GM12878 (cell line): Measurements from ENCODE around the gene KAZN. TPM values are rescaled to one million over a fixed set of nuclear protein-coding genes. Genes with fewer than 3 reads are reported as not detected.

Source experiments
- ATAC-seq: fragments of 200-7000 bp; cut with Tn5 transposase; 3 replicates; pipeline ENCODE4 v1.9.1; 2020; ENCODE audit warnings: mild to moderate bottlenecking, moderate library complexity
- BruUV-seq: library from RNA; stranded (reverse); fragments of 400-500 nt; replicated peaks from 2 replicates; lab custom pipeline; 2021; lab: Mats Ljungman, UMichigan
- CTCF ChIA-PET: fragments of 300-600 bp; sonication (Branson Sonifier 250); formaldehyde crosslinking; extraction: SDS; loops from one replicate; lab custom pipeline; 2021; ENCODE audit warnings: inconsistent platforms; lab: Yijun Ruan, JAX
- POLR2A ChIA-PET: fragments of 350-600 bp; formaldehyde crosslinking; extraction: SDS; loops from one replicate; lab custom pipeline; 2021; ENCODE audit warnings: inconsistent platforms; lab: Charles Lee
- RAD21 ChIA-PET: fragments of 300-600 bp; sonication (Branson Sonifier 250); formaldehyde crosslinking; loops from one replicate; lab custom pipeline; 2023; ENCODE audit warnings: antibody characterized with exemption; ENCODE audit not compliant: unreplicated experiment; lab: Charles Lee
- SMC1A ChIA-PET: fragments of 300-600 bp; sonication (Branson Sonifier 250); formaldehyde crosslinking; loops from one replicate; lab custom pipeline; 2023; ENCODE audit not compliant: unreplicated experiment, uncharacterized antibody; lab: Charles Lee
- DNase-seq: peaks from one replicate; pipeline ENCODE4 v3.0.0-alpha.2; 2011; ENCODE audit warnings: low read depth, low spot score
- FAIRE-seq: peaks from 3 replicates; lab custom pipeline; 2011; peaks lifted over from hg19 to GRCh38; lab: Jason Lieb, UNC
- H2AFZ ChIP-seq: 2 replicates; pipeline ENCODE4 v1.6.0; 2011; ENCODE audit warnings: low read depth, low read length, control low read depth; ENCODE audit not compliant: control insufficient read depth
- H3K27ac ChIP-seq: 2 replicates; pipeline ENCODE4 v1.5.1; 2011; ENCODE audit warnings: control low read depth; ENCODE audit not compliant: control insufficient read depth, insufficient read depth
- H3K27me3 ChIP-seq, 2 experiments: replicated peaks in 1 of 2; 2 replicates each; pipeline versions ENCODE4 v1.6.0 to v1.6.1; 2011; ENCODE audit warnings: low read length in 1 of 2; ENCODE audit not compliant: control insufficient read depth in 2 of 2, insufficient read depth in 2 of 2
- H3K36me3 ChIP-seq, 2 experiments: 2 replicates each; pipeline ENCODE4 v1.5.1; 2011; ENCODE audit warnings: low read length in 1 of 2; ENCODE audit not compliant: control insufficient read depth in 2 of 2, insufficient read depth in 2 of 2
- H3K4me1 ChIP-seq: 2 replicates; pipeline ENCODE4 v1.6.1; 2011; ENCODE audit warnings: mild to moderate bottlenecking, low read length, moderate library complexity, mixed read lengths; ENCODE audit not compliant: control insufficient read depth, insufficient read depth
- H3K4me2 ChIP-seq: 2 replicates; pipeline ENCODE4 v1.6.0; 2011; ENCODE audit warnings: control low read depth; ENCODE audit not compliant: control insufficient read depth, insufficient read depth
- H3K4me3 ChIP-seq: fragments of 200-600 bp; sonication (generic); 2 replicates; pipeline ENCODE4 v1.5.1; 2016
- H3K79me2 ChIP-seq: 2 replicates; pipeline ENCODE4 v1.6.0; 2011; ENCODE audit warnings: low read length; ENCODE audit not compliant: control insufficient read depth, insufficient read depth
- H3K9ac ChIP-seq: 2 replicates; pipeline ENCODE4 v1.8.0; 2011; ENCODE audit warnings: low read length, control low read depth, mixed read lengths; ENCODE audit not compliant: control insufficient read depth, insufficient read depth
- H3K9me3 ChIP-seq: replicated peaks from 3 replicates; pipeline ENCODE4 v1.5.1; 2011; ENCODE audit warnings: mild to moderate bottlenecking, low read length; ENCODE audit not compliant: control insufficient read depth, insufficient read depth
- H4K20me1 ChIP-seq: 2 replicates; pipeline ENCODE4 v1.6.0; 2011; ENCODE audit not compliant: control insufficient read depth, insufficient read depth
- BCLAF1 ChIP-seq: fragments of 450-650 bp; IDR thresholded peaks from 2 replicates; pipeline ENCODE4 v1.6.1; 2017; ENCODE audit warnings: antibody characterized with exemption, mild to moderate bottlenecking, moderate library complexity
- EED ChIP-seq: sonication (generic); IDR thresholded peaks from 2 replicates; pipeline ENCODE4 v1.6.1; 2016; ENCODE audit warnings: antibody characterized with exemption, low read depth
- ETV6 ChIP-seq, 2 experiments: fragments of 450-650 bp in 1 of 2; IDR thresholded peaks in 1 of 2; conservative IDR thresholded peaks in 1 of 2; 2 replicates each; pipeline ENCODE4 v1.6.1; 2014; ENCODE audit warnings: antibody characterized with exemption in 1 of 2, borderline replicate concordance in 1 of 2, low read depth in 1 of 2, mild to moderate bottlenecking in 1 of 2, moderate library complexity in 1 of 2
- HCFC1 ChIP-seq: fragments of 150-350 bp; IDR thresholded peaks from 2 replicates; pipeline ENCODE4 v1.6.1; 2014; ENCODE audit warnings: low read length
- HDAC2 ChIP-seq: fragments of 200-600 bp; sonication (generic); IDR thresholded peaks from 2 replicates; pipeline ENCODE4 v1.6.1; 2017
- HSF1 ChIP-seq: fragments of 150-350 bp; IDR thresholded peaks from 2 replicates; pipeline ENCODE4 v1.6.1; 2014; ENCODE audit warnings: mild to moderate bottlenecking, low read depth, low read length
- NFIC ChIP-seq: IDR thresholded peaks from 2 replicates; pipeline ENCODE4 v1.6.1; 2012; ENCODE audit warnings: low read depth, mild to moderate bottlenecking, inconsistent platforms, low read length, moderate library complexity
- NFXL1 ChIP-seq: fragments of 450-650 bp; IDR thresholded peaks from 2 replicates; pipeline ENCODE4 v1.6.1; 2017; ENCODE audit warnings: antibody characterized with exemption, mild to moderate bottlenecking, borderline replicate concordance
- NFYB ChIP-seq: IDR thresholded peaks from 2 replicates; pipeline ENCODE4 v1.6.1; 2011; ENCODE audit warnings: low read depth, mild to moderate bottlenecking, low read length, improper control_type of control experiment, moderate library complexity; ENCODE audit not compliant: insufficient read depth
- PAX5 ChIP-seq: IDR thresholded peaks from 2 replicates; pipeline ENCODE4 v1.6.1; 2011; ENCODE audit warnings: low read depth, low read length, borderline replicate concordance
- RB1 ChIP-seq: fragments of 450-650 bp; formaldehyde crosslinking; IDR thresholded peaks from 2 replicates; pipeline ENCODE4 v1.6.1; 2017; ENCODE audit warnings: mild to moderate bottlenecking, borderline replicate concordance
- TAF1 ChIP-seq: IDR thresholded peaks from 2 replicates; pipeline ENCODE4 v1.6.1; 2011; ENCODE audit warnings: mild to moderate bottlenecking, low read depth, low read length, borderline replicate concordance
- ZNF217 ChIP-seq: fragments of 450-650 bp; IDR thresholded peaks from 2 replicates; pipeline ENCODE4 v1.6.1; 2017; ENCODE audit warnings: antibody characterized with exemption, mild to moderate bottlenecking
- WGBS: methylation state at CpG from one replicate; pipeline ENCODE4 v1.1.6; 2016; ENCODE audit warnings: low lambda C conversion rate; ENCODE audit not compliant: insufficient replicate concordance, insufficient coverage; ENCODE audit errors: missing lambda C conversion rate; 5-methylcytosine and 5-hydroxymethylcytosine counted together
- in situ Hi-C: fragments of 300-500 bp; cut with MboI; formaldehyde crosslinking; loops from 9 replicates; pipeline ENCODE4 v1.14.3; 2018; ENCODE audit warnings: mixed read lengths
- intact Hi-C: fragments of 100-400 bp; cut with micrococcal nuclease; formaldehyde crosslinking; loops from one replicate; pipeline ENCODE4 v1.14.2; 2022; ENCODE audit not compliant: unreplicated experiment
- polyA plus RNA-seq, 11 experiments: library from polyadenylated mRNA; depleted of rRNA in 4 of 11; unstranded in 6 of 11; stranded (reverse) in 5 of 11; fragments of >200 nt; fragmentation: Nextera tagmentation in 4 of 11; fragmentation: Illumina TruSeq in 1 of 11; extraction: Ambion mirVana in 4 of 11; extraction: Trizol in 1 of 11; gene quantifications; 1 replicate in 1 of 11; 2 replicates in 10 of 11; pipeline versions ENCODE4 v1.2.1 to v1.2.3, GENCODE V29; 2011 to 2016; ENCODE audit warnings: inconsistent platforms in 2 of 11, missing spikeins in 2 of 11, low read depth in 1 of 11
- total RNA-seq, 4 experiments: library from RNA; depleted of rRNA in 3 of 4; stranded (reverse); fragments of >200 nt in 3 of 4; fragmentation: Illumina TruSeq in 1 of 4; extraction: Trizol in 1 of 4; gene quantifications; 2 replicates each; pipeline versions ENCODE4 v1.2.1 to v1.2.3, GENCODE V29; 2013 to 2021
- TF ChIP-seq, protein P1 (sequence below): fragments of 450-650 bp; IDR thresholded peaks from 2 replicates; pipeline ENCODE4 v1.6.1; 2017; ENCODE audit warnings: mild to moderate bottlenecking, moderate library complexity

KAZN gene
- total and polyA plus RNA-seq, 10 of the 15 experiments (the other 5 are each of a cell fraction or from before 2014, with no cell fraction given), result 0.72 to 4.0 (median 1.2) TPM

DNA sequence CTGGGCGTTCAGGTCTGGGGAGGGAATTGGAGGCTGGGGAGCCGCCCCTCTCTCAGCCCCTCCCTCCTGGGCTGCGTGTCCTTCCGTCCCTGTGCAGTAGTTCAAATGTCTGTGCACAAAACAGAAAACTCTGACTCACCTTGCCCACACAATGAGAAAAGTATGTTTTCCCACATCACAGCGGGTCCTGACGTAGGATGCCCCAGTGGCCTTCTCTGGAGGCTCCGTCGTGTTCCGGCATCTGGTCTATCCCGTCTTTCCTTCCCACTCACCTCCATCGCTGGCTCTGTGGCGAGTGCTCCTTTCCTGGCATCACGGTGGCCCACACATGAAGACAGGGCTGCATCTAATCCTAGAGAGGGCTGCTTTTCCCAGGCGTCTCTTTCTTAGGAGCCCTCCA lies 224.0 kb downstream of the KAZN start:
- Histone ChIP-seq H3K27me3 (no peaks in the 10 kb centered on the region), H3K9ac (no peak overlapping the region), H3K4me2 (no peak overlapping the region), H3K9me3 (no peaks in the 10 kb centered on the region; the same call in 2 of the 3 replicates), H4K20me1 (no peaks in the 10 kb centered on the region), H3K79me2 (no peaks in the 10 kb centered on the region), H3K4me3 (no peak overlapping the region), H3K27ac (no peak overlapping the region), H3K36me3 (no peaks in the 10 kb centered on the region), H3K4me1 (no peaks in the 10 kb centered on the region), H2AFZ (no peak overlapping the region)
- RAD21 ChIA-PET, result no interaction called here
- no peak for FAIRE-seq
- WGBS, result 41% methylated on average over 14 of the region's 14 CpGs
- POLR2A ChIA-PET, result no interaction called here
- no peak for ATAC-seq
- no peak for DNase-seq
- in situ Hi-C loops, result no loop called here
- SMC1A ChIA-PET, result no interaction called here
- no TSS peak for BruUV-seq
- intact Hi-C loops, result no loop called here
- CTCF ChIA-PET, result no interaction called here
- TF ChIP-seq TAF1 (no peak), NFIC (no peak), ZNF217 (no peak), EED (no peak), HSF1 (no peak), HDAC2 (no peak), NFYB (no peak), HCFC1 (no peak), PAX5 (no peak), NFXL1 (no peak), RB1 (no peak), ETV6 (conservative IDR thresholded peaks at IDR 0.05 in 1 of 2, IDR thresholded peaks at IDR 0.05 in 1 of 2; ENCODE audit: borderline replicate concordance in 1 of 2, low read depth in 1 of 2) (no peak), BCLAF1 (no peak)
- TF ChIP-seq, protein P1, sequence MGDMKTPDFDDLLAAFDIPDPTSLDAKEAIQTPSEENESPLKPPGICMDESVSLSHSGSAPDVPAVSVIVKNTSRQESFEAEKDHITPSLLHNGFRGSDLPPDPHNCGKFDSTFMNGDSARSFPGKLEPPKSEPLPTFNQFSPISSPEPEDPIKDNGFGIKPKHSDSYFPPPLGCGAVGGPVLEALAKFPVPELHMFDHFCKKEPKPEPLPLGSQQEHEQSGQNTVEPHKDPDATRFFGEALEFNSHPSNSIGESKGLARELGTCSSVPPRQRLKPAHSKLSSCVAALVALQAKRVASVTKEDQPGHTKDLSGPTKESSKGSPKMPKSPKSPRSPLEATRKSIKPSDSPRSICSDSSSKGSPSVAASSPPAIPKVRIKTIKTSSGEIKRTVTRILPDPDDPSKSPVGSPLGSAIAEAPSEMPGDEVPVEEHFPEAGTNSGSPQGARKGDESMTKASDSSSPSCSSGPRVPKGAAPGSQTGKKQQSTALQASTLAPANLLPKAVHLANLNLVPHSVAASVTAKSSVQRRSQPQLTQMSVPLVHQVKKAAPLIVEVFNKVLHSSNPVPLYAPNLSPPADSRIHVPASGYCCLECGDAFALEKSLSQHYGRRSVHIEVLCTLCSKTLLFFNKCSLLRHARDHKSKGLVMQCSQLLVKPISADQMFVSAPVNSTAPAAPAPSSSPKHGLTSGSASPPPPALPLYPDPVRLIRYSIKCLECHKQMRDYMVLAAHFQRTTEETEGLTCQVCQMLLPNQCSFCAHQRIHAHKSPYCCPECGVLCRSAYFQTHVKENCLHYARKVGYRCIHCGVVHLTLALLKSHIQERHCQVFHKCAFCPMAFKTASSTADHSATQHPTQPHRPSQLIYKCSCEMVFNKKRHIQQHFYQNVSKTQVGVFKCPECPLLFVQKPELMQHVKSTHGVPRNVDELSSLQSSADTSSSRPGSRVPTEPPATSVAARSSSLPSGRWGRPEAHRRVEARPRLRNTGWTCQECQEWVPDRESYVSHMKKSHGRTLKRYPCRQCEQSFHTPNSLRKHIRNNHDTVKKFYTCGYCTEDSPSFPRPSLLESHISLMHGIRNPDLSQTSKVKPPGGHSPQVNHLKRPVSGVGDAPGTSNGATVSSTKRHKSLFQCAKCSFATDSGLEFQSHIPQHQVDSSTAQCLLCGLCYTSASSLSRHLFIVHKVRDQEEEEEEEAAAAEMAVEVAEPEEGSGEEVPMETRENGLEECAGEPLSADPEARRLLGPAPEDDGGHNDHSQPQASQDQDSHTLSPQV, result no peak
